ENCODE measurements around the gene CAV2.

The CAV2 gene

GRCh38 chr7:116557901-116558300, 58.4 kb downstream of the CAV2 start:
- no peaks in the 10 kb centered on the region for H3K9me3 ChIP-seq (ENCODE audit: insufficient read depth, low read length)
- no peaks in the 10 kb centered on the region for H3K9me2 ChIP-seq (replicated peaks; ENCODE audit: insufficient read depth, low read length)
- H4K20me1 ChIP-seq (ENCODE audit: low read depth, low read length): no peaks in the 10 kb centered on the region
- no peaks in the 10 kb centered on the region for H3K27me3 ChIP-seq (ENCODE audit: low read length)
- H3K79me2 ChIP-seq (ENCODE audit: insufficient read depth, low read length): no peaks in the 10 kb centered on the region
- no peak overlapping the region for H3K4me3 ChIP-seq (ENCODE audit: insufficient read depth, low read length, poor library complexity, severe bottlenecking)
- no peak overlapping the region for H3K27ac ChIP-seq (ENCODE audit: low read depth, low read length)
- H3F3A ChIP-seq (ENCODE audit: insufficient read depth): no peaks in the 10 kb centered on the region
- no peaks in the 10 kb centered on the region for H3K36me3 ChIP-seq (ENCODE audit: low read length)
- H3K4me2 ChIP-seq (ENCODE audit: low read depth, low read length, poor library complexity, severe bottlenecking): no peak overlapping the region
- H2AFZ ChIP-seq (ENCODE audit: low read depth, low read length, severe bottlenecking): no peak overlapping the region
- no peak overlapping the region for H3K9ac ChIP-seq (ENCODE audit: low read length)
- TF ChIP-seq EZH2phosphoT487 (conservative IDR thresholded peaks at IDR 0.05; ENCODE audit: low read length) (no peak), CTCF (IDR thresholded peaks at IDR 0.05; ENCODE audit: insufficient read depth, low read length, poor library complexity, severe bottlenecking) (no peak)

All from SU-DHL-6 (cell line).